Activated naive CD4-positive, alpha-beta T cell treated with Interleukin-2 at 50 U/mL for 16 hours (primary cell): Measurements from ENCODE around the gene B4GALNT1.
A peak's percentile ranks its signal among the peaks of the same experiment; 100 is the strongest.
"Not testable (repeated sequence)": the region's sequence is repeated elsewhere in the genome, so short reads cannot be mapped to it uniquely, and the experiment has no call there.

Source experiments
- DNase-seq: peaks from one replicate; pipeline ENCODE4 v3.0.0-alpha.2; 2020

B4GALNT1 gene

GRCh38 chr12:57620245-57620935 is 12.6 kb downstream of the B4GALNT1 start:
- no peak for DNase-seq

GRCh38 chr12:57619434-57620244 is 13.4 kb downstream of the B4GALNT1 start:
- DNase-seq = peak; percentile 32

- no peak for DNase-seq
Observed at GRCh38 chr12:57618966-57619433, 14.0 kb downstream of the B4GALNT1 start.

- DNase-seq = not testable (repeated sequence)
Observed at GRCh38 chr12:57618431-57618830, 14.6 kb downstream of the B4GALNT1 start.

GRCh38 chr12:57617942-57618341 is 15.1 kb downstream of the B4GALNT1 start:
- no peak for DNase-seq

GRCh38 chr12:57616383-57617101 is 16.5 kb downstream of the B4GALNT1 start:
- no peak for DNase-seq

- DNase-seq = no peak
Observed at GRCh38 chr12:57615637-57616036, 17.4 kb downstream of the B4GALNT1 start.

GRCh38 chr12:57614948-57615500 is 18.0 kb downstream of the B4GALNT1 start:
- DNase-seq = no peak

- DNase-seq = no peak
Observed at GRCh38 chr12:57614178-57614947, 18.6 kb downstream of the B4GALNT1 start.

- no peak for DNase-seq
Observed at GRCh38 chr12:57613427-57614109, 19.4 kb downstream of the B4GALNT1 start.

- DNase-seq = no peak
Observed at GRCh38 chr12:57612711-57613426, 20.1 kb downstream of the B4GALNT1 start.

GRCh38 chr12:57611827-57612710 is 20.9 kb downstream of the B4GALNT1 start:
- DNase-seq = no peak

GRCh38 chr12:57611108-57611826 is 21.7 kb downstream of the B4GALNT1 start, which contains the start of gene ARHGEF25:
ARHGEF25 (plus strand) TSS chr12:57611435; CDS start chr12:57611895, 460 bp downstream.
- peak; percentile 62 for DNase-seq

- no peak for DNase-seq
Observed at GRCh38 chr12:57610554-57611107, 22.4 kb downstream of the B4GALNT1 start.

- DNase-seq = no peak
Observed at GRCh38 chr12:57609781-57610553, 23.0 kb downstream of the B4GALNT1 start.

GRCh38 chr12:57609101-57609780 is 23.8 kb downstream of the B4GALNT1 start:
- DNase-seq = no peak

GRCh38 chr12:57607958-57608663 is 24.9 kb downstream of the B4GALNT1 start:
- no peak for DNase-seq
